Non-pigmented ciliary epithelial cell (primary cell): ENCODE measurements around the gene RNF128.
"Not testable (repeated sequence)": the region's sequence is repeated elsewhere in the genome, so short reads cannot be mapped to it uniquely, and the experiment has no call there.

Experiments
- DNase-seq: peaks from one replicate; pipeline ENCODE4 v3.0.0-alpha.2; 2010; ENCODE audit warnings: low read depth

RNF128 gene

GRCh38 chrX:106748377-106748776, 21.9 kb downstream of the RNF128 start:
- no peak for DNase-seq

- DNase-seq, result no peak
Observed at GRCh38 chrX:106751407-106751806, 24.9 kb downstream of the RNF128 start.

GRCh38 chrX:106752101-106752678, 25.7 kb downstream of the RNF128 start:
- no peak for DNase-seq

- not testable (repeated sequence) for DNase-seq
Observed at GRCh38 chrX:106769288-106769687, 42.8 kb downstream of the RNF128 start.

GRCh38 chrX:106774981-106775380, 48.5 kb downstream of the RNF128 start:
- no peak for DNase-seq

- no peak for DNase-seq
Observed at GRCh38 chrX:106780264-106780663, 53.8 kb downstream of the RNF128 start.

- DNase-seq, result no peak
Observed at GRCh38 chrX:106780664-106781377, 54.3 kb downstream of the RNF128 start.

- DNase-seq, result no peak
Observed at GRCh38 chrX:106783716-106784115, 57.2 kb downstream of the RNF128 start.

GRCh38 chrX:106791495-106791894, 65.0 kb downstream of the RNF128 start:
- DNase-seq, result no peak

- no peak for DNase-seq
Observed at GRCh38 chrX:106802063-106802387, 75.5 kb downstream of the RNF128 start.

GRCh38 chrX:106802388-106803275, 76.1 kb downstream of the RNF128 start, which contains the start of gene TBC1D8B:
Gene TBC1D8B, plus strand, starts transcription at chrX:106802673. Its CDS starts 181 bp downstream, at chrX:106802854.
- peak; percentile 71 for DNase-seq

GRCh38 chrX:106811131-106811910, 84.8 kb downstream of the RNF128 start:
- DNase-seq, result no peak

- DNase-seq, result not testable (repeated sequence)
Observed at GRCh38 chrX:106812930-106813329, 86.4 kb downstream of the RNF128 start.

- DNase-seq, result not testable (repeated sequence)
Observed at GRCh38 chrX:106814093-106814492, 87.6 kb downstream of the RNF128 start.
